ENCODE measurements around the gene RXRA.

DNA sequence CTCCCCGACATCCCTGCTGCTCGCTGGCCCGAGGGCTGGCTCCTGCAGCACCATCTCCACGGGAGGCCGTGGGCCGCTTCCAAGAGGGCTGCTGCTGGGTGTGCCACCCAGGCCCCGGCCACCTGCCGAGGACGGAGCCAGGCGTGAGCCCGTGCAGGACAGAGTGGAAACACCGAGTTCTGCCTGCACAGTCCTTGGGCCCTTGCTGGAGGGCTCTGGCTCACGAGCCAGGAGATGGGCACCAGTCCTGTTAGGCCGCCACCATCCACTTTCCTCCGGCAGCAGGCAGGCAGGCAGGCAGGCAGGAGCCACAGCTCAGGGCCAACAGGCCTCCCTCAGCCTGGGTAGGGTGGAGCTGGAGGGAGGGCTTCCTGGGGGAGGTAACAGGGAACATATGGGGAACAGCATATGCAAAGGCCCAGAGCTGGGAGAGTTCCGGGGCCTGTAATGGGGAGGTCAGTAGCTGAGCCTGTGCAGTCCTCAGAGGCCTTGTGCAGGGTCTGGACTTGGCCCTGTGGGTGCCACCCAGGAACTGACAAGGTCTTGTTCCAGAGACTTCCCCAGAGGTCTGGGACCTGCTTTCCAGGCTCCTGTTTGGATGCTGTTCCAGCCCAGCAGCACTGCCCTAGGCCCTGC is 31.9 kb downstream of the RXRA start:
- TF ChIP-seq CTCF (IDR thresholded peaks at IDR 0.05), result no peak
- TF ChIP-seq POLR2A (IDR thresholded peaks at IDR 0.05), result no peak
- no peak for TF ChIP-seq POLR2AphosphoS5 (IDR thresholded peaks at IDR 0.05)
